Lower leg skin (tissue), 3 donors: Measurements from ENCODE around the gene ENAH.

Source experiments
- POLR2A ChIP-seq, 2 donors: fragments of 450-650 bp; IDR thresholded peaks; one replicate each; pipeline ENCODE4 v1.6.1; 2016 to 2017; ENCODE audit warnings: antibody characterized with exemption in 2 of 2, mild to moderate bottlenecking in 1 of 2, moderate library complexity in 1 of 2
- TF ChIP-seq, protein P1 (sequence below), 3 donors: fragments of 450-650 bp; IDR thresholded peaks; one replicate each; pipeline ENCODE4 v1.5.1; 2016; ENCODE audit warnings: antibody characterized with exemption in 3 of 3, mild to moderate bottlenecking in 3 of 3, moderate library complexity in 2 of 3

DNA sequence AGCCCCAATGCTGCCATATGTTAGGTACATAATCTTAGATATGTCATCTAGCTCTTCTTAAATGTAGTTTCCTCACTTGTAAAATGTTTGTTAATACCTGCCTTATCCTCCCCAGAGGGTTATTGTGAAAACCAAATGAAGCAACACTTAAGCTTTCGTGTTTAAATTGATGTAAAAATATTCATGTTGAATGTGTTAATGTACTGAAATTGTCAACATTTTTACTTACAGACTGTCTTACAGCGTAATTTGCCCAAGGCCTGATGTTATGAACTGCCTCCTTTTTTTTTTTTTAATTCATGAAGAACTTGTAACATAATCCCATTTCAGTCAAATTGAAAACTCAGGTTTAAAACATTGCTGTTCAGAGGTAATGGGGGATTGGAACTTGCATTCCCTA lies 25.6 kb upstream of the ENAH start:
- TF ChIP-seq POLR2A (IDR thresholded peaks at IDR 0.05) = no peak
- TF ChIP-seq, protein P1, sequence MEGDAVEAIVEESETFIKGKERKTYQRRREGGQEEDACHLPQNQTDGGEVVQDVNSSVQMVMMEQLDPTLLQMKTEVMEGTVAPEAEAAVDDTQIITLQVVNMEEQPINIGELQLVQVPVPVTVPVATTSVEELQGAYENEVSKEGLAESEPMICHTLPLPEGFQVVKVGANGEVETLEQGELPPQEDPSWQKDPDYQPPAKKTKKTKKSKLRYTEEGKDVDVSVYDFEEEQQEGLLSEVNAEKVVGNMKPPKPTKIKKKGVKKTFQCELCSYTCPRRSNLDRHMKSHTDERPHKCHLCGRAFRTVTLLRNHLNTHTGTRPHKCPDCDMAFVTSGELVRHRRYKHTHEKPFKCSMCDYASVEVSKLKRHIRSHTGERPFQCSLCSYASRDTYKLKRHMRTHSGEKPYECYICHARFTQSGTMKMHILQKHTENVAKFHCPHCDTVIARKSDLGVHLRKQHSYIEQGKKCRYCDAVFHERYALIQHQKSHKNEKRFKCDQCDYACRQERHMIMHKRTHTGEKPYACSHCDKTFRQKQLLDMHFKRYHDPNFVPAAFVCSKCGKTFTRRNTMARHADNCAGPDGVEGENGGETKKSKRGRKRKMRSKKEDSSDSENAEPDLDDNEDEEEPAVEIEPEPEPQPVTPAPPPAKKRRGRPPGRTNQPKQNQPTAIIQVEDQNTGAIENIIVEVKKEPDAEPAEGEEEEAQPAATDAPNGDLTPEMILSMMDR (IDR thresholded peaks at IDR 0.05) = no peak
